ENCODE measurements around the gene MVB12B.

MVB12B gene

DNA sequence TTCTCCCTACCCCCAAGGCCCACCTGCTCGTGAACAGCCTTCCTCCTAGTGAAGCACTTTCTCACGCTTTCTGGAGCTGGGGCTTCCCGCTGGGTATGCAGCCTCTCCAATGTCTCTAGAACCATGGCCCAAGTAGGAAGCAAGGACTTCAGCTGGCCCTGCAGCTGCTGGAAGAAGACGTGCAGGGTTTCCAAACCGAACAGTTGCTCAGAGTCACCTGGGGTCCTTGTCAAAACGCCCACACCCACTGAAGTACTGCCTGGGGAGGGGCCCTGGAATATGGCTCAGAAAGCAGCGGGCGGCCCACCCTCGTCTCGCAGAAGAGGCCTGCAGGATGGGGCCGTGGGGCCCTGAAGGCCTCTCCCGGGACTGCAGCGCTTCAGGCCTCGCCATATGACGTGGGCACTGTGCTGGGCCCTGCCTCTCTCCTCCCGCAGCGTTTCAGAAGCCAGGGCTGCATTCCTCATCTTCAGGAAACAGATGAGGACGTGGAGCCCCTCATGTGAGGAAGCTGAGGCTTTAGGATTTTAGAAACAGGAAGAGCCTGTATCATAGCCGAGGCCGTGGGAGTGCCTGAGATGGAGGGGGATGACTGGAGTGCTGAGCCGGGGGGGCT is 171.1 kb downstream of the MVB12B start:
- no peak for DNase-seq

DNA sequence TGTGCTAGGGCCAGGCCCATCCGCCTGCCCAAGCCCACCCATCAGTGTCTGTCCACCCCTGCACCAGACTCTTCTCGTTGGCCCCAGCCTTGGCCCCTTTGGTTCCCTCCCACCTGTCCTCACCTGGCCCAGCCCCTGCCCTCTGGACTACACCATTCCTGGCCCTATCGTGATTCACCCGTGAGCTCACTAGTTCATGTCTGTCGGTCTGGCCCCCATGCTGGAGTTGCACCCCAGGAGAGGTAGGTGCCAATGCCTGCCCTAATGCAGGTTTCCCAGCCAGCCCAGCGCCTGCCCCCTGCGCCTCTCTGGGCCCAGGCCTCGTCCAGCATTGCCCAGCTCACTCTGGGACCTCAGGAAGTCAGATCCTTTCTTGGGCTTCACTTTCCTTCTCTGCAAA is 171.7 kb downstream of the MVB12B start:
- DNase-seq: no peak

DNA sequence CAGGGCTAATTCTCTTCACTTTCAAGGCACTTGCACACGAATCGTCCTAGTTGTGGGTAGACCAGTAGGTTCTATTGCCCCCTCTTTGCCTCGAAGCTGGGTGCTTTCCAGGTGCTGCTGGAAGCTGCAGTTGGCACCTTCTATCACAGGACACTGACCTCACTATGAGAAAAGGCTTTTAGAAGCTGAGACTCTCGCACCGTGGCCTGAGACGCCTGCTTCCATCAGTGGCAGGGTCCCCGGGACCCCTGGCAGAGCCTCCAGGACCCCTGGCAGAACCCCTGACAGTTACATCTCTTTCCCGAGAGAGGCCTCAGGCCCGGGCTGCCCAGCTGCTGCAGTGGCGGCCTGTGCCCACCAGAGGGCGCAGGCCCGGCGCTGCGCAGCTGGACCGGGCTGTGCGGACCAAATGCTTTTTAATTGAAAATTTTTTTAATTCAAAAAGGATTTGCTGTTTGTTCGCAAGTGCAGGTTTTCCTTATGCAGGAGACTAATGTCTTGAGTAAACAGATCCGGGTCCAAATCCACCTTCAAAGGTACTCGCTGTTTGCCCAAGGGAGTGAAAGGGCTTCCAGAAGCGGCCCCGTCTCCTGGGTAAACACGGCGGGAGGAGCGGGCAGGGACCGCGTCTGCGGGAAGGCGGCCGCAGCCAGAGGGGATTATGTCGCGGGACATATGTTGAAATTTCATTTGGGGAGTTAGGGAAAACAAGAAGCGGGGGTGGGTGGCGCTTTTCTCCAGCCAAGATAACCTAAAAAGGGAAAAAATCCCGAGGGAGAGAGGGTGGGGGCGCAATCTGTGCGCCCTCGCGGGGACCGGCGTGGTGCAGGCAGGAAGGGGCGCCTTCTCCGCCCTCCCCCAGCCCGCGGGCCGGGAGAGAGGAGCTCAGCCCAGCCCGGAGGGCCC is 172.6 kb downstream of the MVB12B start:
- DNase-seq: peak; percentile 54

DNA sequence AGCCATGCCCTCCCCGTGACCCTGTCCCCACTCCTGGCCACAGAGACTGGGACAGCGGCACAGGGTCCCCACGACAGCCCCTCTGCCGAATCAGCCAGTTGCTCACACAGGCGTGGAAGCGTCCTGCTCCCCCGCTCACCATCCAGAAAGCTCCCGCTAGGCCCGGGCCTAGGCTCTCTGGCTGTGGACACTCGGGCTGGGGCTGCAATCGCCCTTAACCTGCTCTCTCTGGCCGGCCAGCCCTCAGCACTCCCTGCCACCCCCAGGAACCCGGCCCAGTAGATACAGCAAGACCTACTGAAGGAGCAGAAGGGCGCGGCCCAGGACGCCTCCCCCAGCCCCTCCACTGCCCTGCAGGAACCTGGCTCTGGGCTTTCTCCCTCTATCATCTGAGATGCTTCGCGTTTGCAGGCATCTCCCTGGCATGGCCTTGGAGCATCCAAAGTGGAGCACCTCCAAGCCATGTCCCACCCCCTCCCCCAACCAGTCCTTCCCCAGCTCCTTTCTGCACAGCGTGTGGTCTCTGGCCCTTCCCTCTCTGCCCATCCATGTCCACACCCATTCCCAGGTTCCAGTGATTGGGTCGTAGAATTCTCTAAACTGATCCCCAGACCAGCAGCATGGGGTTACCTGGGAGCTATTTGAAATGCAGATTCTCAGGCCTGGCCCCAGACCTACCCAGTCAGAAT is 173.4 kb downstream of the MVB12B start:
- no peak for DNase-seq

GRCh38 chr9:126500600-126501382 is 174.2 kb downstream of the MVB12B start:
- peak; percentile 72 for DNase-seq

DNA sequence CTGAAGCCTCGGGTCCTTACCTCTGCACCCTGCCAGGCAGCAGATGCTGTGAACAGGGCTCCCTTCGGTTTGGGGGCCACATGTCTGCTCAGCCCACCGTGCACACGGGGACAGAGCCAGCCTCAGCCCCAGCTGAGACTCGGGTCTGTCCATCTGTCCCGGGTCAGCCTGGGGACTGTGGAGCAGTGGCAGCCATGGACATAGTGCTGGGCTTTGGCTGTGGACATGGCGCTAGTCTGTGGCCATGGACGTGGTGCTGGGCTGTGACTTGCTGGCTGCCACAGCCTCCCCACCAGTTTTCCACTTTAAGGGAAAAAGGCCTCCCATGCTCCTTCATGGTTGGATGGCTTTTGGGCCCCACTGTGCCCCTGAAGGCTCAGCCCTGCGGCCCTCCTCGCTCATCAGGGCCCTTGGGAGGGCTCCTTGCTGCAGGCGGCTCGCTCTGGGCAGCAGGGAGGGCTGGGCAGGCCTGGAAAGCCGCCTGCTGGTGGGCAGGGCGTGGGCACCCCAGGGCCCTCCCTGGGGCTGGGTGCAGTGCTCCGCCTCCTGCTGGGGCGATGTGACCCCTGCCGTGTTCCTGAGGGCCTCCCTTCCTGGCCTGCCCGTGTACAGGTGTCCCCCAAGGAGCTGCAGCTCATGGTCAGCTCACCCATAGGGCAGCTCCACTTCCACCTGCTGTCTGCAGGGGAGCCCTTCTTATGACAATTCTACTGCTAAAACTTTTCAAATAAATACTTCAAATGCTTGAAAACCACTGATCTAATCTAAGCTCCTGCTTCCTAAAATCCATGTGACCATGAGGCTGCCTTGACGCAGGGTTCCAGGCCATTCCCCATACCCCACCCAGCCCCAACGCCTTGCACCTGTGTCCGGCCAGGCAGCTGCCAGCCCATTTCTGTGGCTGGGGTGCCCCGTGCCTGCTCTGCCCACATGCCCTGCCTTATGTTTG is 175.0 kb downstream of the MVB12B start:
- no peak for DNase-seq

DNA sequence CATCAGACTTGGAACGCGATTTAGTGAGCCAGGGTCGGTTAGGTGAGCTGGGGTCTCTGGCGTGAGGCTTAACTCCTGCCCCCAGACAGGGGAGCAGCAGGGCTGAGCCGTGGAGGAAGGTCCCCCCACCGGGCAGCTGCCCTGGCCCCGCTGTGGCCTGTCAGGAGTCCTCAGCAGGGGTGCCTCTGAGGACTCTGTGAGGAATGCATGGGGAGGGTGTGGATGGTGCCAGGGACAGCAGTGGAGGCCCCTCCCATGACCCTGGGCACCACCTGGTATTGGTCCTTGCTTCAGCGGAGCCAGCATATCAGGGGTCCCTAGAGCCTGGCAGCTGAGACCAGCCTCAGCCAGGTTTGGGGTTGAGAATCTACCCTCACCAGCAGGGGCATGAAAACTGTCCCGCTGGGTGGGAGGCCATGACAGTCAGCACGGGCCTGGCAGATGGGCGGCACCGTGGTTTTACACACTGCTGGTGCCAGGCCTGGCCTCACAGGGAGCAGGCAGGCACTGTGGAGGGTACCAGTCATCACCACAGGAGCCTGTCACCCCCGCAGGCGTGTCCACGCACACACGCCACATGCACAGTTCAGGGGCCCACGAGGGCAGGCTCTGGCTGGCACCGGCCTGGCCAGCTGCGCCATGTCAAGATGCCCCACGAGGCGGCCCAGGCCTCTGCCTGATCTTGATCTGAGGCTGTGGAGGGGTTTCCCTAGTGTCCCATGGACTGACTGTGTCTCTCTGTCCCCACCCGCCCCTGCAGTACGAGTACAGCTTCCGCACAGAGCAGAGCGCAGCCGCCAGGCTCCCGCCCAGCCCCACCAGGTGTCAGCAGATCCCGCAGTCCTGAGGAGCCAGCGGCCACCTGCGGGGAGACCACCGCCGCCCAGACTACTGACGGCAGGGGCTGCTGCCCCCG is 176.0 kb downstream of the MVB12B start:
- no peak for DNase-seq

GRCh38 chr9:126503333-126504085 is 176.9 kb downstream of the MVB12B start:
- DNase-seq: no peak

DNA sequence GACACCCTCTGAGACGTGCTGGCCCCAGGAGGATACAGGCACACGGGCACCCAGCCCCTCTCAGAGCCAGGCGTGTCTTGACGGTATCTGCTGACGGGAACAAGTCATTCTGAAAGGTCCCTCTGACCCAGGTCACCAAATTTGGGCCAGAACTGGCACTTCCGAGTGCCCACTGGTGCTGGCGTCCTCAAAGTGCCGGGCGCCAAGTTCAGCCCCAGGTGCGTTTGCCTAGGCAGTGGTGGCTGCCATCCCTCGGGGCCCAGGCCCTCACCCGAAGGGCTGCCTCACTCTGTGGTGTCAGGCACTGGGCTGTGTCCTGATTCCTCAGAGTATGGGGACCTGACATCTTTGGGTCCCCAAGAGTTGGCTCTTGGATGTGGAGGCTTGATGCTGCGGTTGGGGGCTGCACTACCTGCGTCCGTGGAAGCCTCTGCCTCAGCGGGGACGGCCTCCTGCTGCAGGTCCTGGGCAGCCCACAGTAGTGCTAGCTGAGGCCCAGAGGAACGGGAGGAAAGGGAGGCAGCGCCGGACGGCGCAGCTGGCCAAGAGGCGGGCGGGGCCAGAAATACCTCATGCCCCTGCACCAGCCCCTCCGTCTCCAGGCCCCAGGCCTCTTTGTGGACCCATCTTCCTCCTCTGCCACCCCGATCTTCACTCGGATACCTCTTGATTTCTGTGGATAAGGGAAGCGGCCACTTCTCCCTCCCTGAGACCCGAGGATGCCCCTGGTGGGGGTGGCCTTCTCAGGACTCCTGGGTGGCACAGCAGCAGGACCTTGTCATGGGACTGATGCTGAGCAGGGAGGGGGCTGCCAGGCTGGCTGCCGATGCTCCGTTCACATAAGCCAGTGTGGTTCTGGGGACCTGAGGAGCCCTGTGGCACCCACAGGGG is 177.7 kb downstream of the MVB12B start:
- no peak for DNase-seq

- DNase-seq: no peak
These were observed 178.4 kb downstream of the MVB12B start for GRCh38 chr9:126504977-126505455.

DNA sequence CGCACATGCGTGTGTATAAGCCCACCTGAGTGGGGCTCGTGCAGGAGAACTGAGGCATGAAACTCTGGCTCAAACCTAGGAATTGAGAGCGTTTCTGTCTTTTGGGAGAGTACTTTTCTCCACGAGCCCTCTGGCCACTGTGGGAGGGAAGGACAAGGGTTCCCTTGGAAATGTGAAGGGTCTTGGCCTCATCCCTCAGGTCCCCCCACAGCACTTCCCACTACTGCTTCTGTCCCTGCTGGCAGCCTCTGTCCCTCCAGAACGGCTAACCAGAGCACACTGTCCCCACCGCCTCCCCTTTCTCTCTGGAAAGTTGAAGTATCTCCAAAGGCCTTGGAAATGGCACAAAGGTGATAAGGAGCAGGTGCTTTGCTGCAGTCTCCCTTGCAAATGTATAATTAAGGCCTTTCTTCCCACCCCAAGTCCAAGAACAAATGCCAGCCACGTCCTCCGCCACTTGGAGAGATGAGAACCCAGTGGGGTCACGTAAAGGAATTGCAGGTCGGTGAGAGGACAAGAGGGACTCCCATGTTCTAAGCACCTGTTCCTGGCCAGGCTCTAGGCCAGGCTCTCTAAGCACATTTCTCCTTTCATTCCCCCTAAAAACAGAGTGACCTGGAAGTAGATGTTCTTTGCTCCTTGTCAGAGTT is 179.2 kb downstream of the MVB12B start:
- DNase-seq: no peak

GRCh38 chr9:126506361-126507317 is 180.0 kb downstream of the MVB12B start:
- no peak for DNase-seq

DNA sequence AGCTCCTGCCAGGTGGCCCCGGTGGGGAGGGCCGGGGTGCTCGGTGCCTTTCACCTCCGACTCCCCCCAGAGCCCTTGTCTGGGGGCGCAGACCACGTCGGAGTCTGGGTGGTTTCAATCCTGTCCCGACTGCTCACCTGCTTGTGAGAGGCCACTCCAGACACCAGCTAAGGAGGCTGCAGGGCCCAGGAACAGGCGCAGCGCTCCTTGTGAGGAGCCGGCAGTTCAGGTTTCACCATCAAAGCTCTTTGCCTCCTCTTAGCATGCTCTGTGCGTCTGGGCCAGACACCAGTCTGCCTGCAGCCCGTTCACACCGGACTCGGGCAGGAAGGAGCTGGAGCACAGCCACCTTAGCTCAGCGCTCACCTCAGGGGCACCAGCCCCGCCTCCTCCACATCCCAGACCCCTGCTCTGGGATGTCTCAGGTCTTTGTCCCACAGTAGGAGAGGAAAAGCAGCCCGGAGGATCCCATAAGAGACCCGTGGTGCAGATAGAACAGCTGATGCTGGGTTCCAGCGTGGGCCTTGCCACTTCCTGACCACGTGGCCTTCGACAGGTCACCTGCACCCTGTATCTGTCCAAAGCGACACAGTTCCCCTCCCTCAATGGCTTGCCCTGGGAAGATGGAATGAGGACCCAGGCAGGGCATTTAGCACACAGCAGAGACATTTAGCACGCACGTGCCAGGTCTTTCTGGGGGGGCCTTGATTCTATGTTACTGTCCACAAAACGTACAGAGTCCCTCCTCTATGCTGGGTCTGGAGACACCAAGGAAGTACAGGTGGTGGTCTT is 180.9 kb downstream of the MVB12B start:
- no peak for DNase-seq

- DNase-seq: no peak
These were observed 181.6 kb downstream of the MVB12B start for GRCh38 chr9:126508171-126508591.

GRCh38 chr9:126508928-126509327 is 182.3 kb downstream of the MVB12B start:
- DNase-seq: no peak

GRCh38 chr9:126509718-126510117 is 183.1 kb downstream of the MVB12B start:
- DNase-seq: no peak

Data from activated naive CD4-positive, alpha-beta T cell treated with Interleukin-2 at 50 U/mL for 16 hours (primary cell).